Keratinocyte (primary cell): ENCODE measurements around the gene ARID3C.

Experiments
- CTCF ChIP-seq, 3 experiments: IDR thresholded peaks in 1 of 3; conservative IDR thresholded peaks in 1 of 3; optimal IDR thresholded peaks in 1 of 3; 2 replicates in 2 of 3; 3 replicates in 1 of 3; pipeline versions ENCODE3 to v1.5.1; 2011; ENCODE audit warnings: low read length in 3 of 3, mild to moderate bottlenecking in 3 of 3, moderate library complexity in 2 of 3, control low read depth in 1 of 3, inconsistent platforms in 1 of 3; ENCODE audit not compliant: insufficient read depth in 2 of 3; ENCODE audit errors: extremely low read depth in 1 of 3
- EZH2 ChIP-seq: IDR thresholded peaks from one replicate; pipeline ENCODE4 v1.6.1; 2012; ENCODE audit warnings: inconsistent platforms, mild to moderate bottlenecking, low read length, moderate library complexity

- TF ChIP-seq CTCF (optimal IDR thresholded peaks at IDR 0.05 in 1 of 3, IDR thresholded peaks at IDR 0.05 in 1 of 3, conservative IDR thresholded peaks at IDR 0.05 in 1 of 3; ENCODE audit: extremely low read depth in 1 of 3, insufficient read depth in 2 of 3, low read length in 3 of 3) (no peak), EZH2 (no peak)
Measured at GRCh38 chr9:34582787-34583186, 46.1 kb downstream of the ARID3C start.
